Fibroblast of lung (primary cell): ENCODE measurements around the gene APOBEC2. TPM values are rescaled to one million over a fixed set of nuclear protein-coding genes. Genes with fewer than 3 reads are reported as not detected.

Source experiments
- DNase-seq, 2 donors: peaks; one replicate each; pipeline versions ENCODE4 v3.0.0 to v3.0.0-alpha.2; 2010; ENCODE audit warnings: low read depth in 2 of 2
- H2AFZ ChIP-seq: 2 replicates; pipeline ENCODE4 v1.5.1; 2012; ENCODE audit warnings: low read length, control low read depth, inconsistent platforms
- H3K27ac ChIP-seq: 2 replicates; pipeline ENCODE4 v1.5.1; 2011; ENCODE audit warnings: low read length, control low read depth; ENCODE audit not compliant: insufficient read depth
- H3K27me3 ChIP-seq: 2 replicates; pipeline ENCODE4 v1.5.1; 2011; ENCODE audit warnings: mild to moderate bottlenecking, low read length; ENCODE audit not compliant: control insufficient read depth, insufficient read depth
- H3K36me3 ChIP-seq: 2 replicates; pipeline ENCODE4 v1.5.1; 2011; ENCODE audit warnings: low read length; ENCODE audit not compliant: control insufficient read depth, insufficient read depth
- H3K4me1 ChIP-seq: 2 replicates; pipeline ENCODE4 v1.5.1; 2011; ENCODE audit warnings: low read length; ENCODE audit not compliant: control insufficient read depth, insufficient read depth; ENCODE audit errors: extremely low read depth
- H3K4me2 ChIP-seq: 2 replicates; pipeline ENCODE4 v1.5.1; 2011; ENCODE audit warnings: low read length, control low read depth; ENCODE audit not compliant: insufficient read depth; ENCODE audit errors: extremely low read depth
- H3K4me3 ChIP-seq, 4 experiments: fragments of 200-600 bp in 1 of 4; sonication (generic) in 1 of 4; replicated peaks in 1 of 4; 2 replicates each; pipeline ENCODE4 v1.5.1; 2011 to 2016; ENCODE audit warnings: low read length in 4 of 4, low read depth in 3 of 4, mild to moderate bottlenecking in 3 of 4, control low read depth in 2 of 4, inconsistent platforms in 1 of 4, mixed read lengths in 1 of 4; ENCODE audit not compliant: insufficient read depth in 1 of 4; ENCODE audit errors: control extremely low read depth in 1 of 4
- H3K79me2 ChIP-seq: 2 replicates; pipeline ENCODE4 v1.5.1; 2012; ENCODE audit warnings: mild to moderate bottlenecking, low read length, inconsistent platforms; ENCODE audit not compliant: control insufficient read depth, insufficient read depth
- H3K9ac ChIP-seq: 2 replicates; pipeline ENCODE4 v1.5.1; 2011; ENCODE audit warnings: mild to moderate bottlenecking, low read length, control low read depth; ENCODE audit not compliant: insufficient read depth
- H3K9me3 ChIP-seq: 2 replicates; pipeline ENCODE4 v1.5.1; 2012; ENCODE audit warnings: low read depth, low read length; ENCODE audit not compliant: control insufficient read depth, insufficient read depth
- H4K20me1 ChIP-seq: 2 replicates; pipeline ENCODE4 v1.5.1; 2011; ENCODE audit warnings: low read length; ENCODE audit not compliant: control insufficient read depth, insufficient read depth; ENCODE audit errors: extremely low read depth
- CTCF ChIP-seq, 2 donors: IDR thresholded peaks in 1 of 2; conservative IDR thresholded peaks in 1 of 2; 1 replicate in 1 of 2; 2 replicates in 1 of 2; pipeline ENCODE4 v1.5.1; 2011 to 2012; ENCODE audit warnings: low read length in 2 of 2, control low read depth in 1 of 2, inconsistent platforms in 1 of 2, low read depth in 1 of 2, mild to moderate bottlenecking in 1 of 2
- EZH2 ChIP-seq: IDR thresholded peaks from 2 replicates; pipeline ENCODE4 v1.5.1; 2012; ENCODE audit warnings: low read length, control low read depth, mild to moderate bottlenecking; ENCODE audit errors: missing control alignments
- polyA plus RNA-seq, 2 donors: library from polyadenylated mRNA; depleted of rRNA in 1 of 2; stranded (reverse) in 1 of 2; unstranded in 1 of 2; fragments of >200 nt; gene quantifications; 2 replicates each; pipeline ENCODE4 v1.2.1, GENCODE V29; 2011 to 2012; ENCODE audit warnings: missing spikeins in 1 of 2
- total RNA-seq: library from RNA; depleted of rRNA; stranded (reverse); fragments of >200 nt; gene quantifications from 2 replicates; pipeline ENCODE4 v1.2.1, GENCODE V29; 2014

APOBEC2 gene
- total and polyA plus RNA-seq, 2 donors (not counting 1 experiment from before 2014, with no cell fraction given), result not detected

GRCh38 chr6:41065550-41066026 lies 12.6 kb downstream of the APOBEC2 start:
- Histone ChIP-seq H4K20me1 (no peaks in the 10 kb centered on the region), H3K4me2 (no peak overlapping the region), H3K9me3 (no peaks in the 10 kb centered on the region), H3K36me3 (no peaks in the 10 kb centered on the region), H3K27ac (no peak overlapping the region), H2AFZ (no peak overlapping the region), H3K4me3 (no peak overlapping the region), H3K9ac (no peak overlapping the region), H3K79me2 (no peaks in the 10 kb centered on the region), H3K27me3 (no peaks in the 10 kb centered on the region), H3K4me1 (no peaks in the 10 kb centered on the region)
- no peak for DNase-seq
- no peak for TF ChIP-seq EZH2
- TF ChIP-seq CTCF (conservative IDR thresholded peaks at IDR 0.05 in 1 of 2, IDR thresholded peaks at IDR 0.05 in 1 of 2; ENCODE audit: low read depth in 1 of 2, low read length in 2 of 2), result no peak

GRCh38 chr6:41066867-41067304 lies 13.9 kb downstream of the APOBEC2 start:
- Histone ChIP-seq H3K4me1 (no peaks in the 10 kb centered on the region), H3K9me3 (no peaks in the 10 kb centered on the region), H2AFZ (no peak overlapping the region), H3K36me3 (no peaks in the 10 kb centered on the region), H3K4me3 (no peak overlapping the region), H3K27me3 (no peaks in the 10 kb centered on the region), H3K4me2 (no peak overlapping the region), H3K27ac (no peak overlapping the region), H3K9ac (no peak overlapping the region), H4K20me1 (no peaks in the 10 kb centered on the region), H3K79me2 (no peaks in the 10 kb centered on the region)
- TF ChIP-seq EZH2 (no peak), CTCF (conservative IDR thresholded peaks at IDR 0.05 in 1 of 2, IDR thresholded peaks at IDR 0.05 in 1 of 2; ENCODE audit: low read depth in 1 of 2, low read length in 2 of 2) (peak; percentile 85)
- peak; percentile 73 to 89 for DNase-seq

GRCh38 chr6:41071501-41071922 lies 18.5 kb downstream of the APOBEC2 start:
- peak in 1 of 2 donors; percentile 18 for TF ChIP-seq CTCF (conservative IDR thresholded peaks at IDR 0.05 in 1 of 2, IDR thresholded peaks at IDR 0.05 in 1 of 2; ENCODE audit: low read depth in 1 of 2, low read length in 2 of 2)
- no peak for TF ChIP-seq EZH2
- H2AFZ ChIP-seq, result peak overlapping the region; percentile 82
- peaks cover 29% of the 10 kb centered on the region for H3K79me2 ChIP-seq
- peak overlapping the region; percentile 74 to 98 (median 84) for H3K4me3 ChIP-seq
- peaks cover 3% of the 10 kb centered on the region for H3K4me1 ChIP-seq
- H3K9ac ChIP-seq, result peak overlapping the region; percentile 74
- peak overlapping the region; percentile 85 for H3K4me2 ChIP-seq
- no peaks in the 10 kb centered on the region for H3K9me3 ChIP-seq
- H3K36me3 ChIP-seq, result no peaks in the 10 kb centered on the region
- peak overlapping the region; percentile 94 for H3K27ac ChIP-seq
- no peaks in the 10 kb centered on the region for H3K27me3 ChIP-seq
- no peaks in the 10 kb centered on the region for H4K20me1 ChIP-seq
- no peak for DNase-seq
